Measurements from ENCODE around the gene METTL18.
A peak's percentile ranks its signal among the peaks of the same experiment; 100 is the strongest.

Gene METTL18

DNA sequence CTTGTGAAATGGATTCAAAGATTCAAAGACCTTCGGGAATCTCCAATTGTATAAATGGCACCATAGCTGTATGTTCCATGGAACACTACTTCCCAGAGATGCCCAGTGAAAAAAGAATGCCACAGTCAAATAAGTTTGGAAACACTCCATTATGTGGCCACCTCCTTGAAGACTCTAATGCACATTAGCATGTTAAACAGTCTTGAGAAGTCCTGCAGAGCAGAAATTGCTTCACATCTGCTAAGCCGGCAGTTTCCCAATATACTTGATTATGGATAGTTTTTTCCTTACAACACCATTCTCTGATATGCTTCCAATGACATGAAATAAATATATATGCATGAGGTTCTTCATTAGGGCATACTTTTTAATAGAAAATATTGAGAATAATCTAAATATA lies 48.2 kb downstream of the METTL18 start:
- no peak overlapping the region for H3K27ac Mint-ChIP-seq
- H3K4me1 Mint-ChIP-seq: peaks cover 8% of the 10 kb centered on the region
- TF ChIP-seq, protein P1, sequence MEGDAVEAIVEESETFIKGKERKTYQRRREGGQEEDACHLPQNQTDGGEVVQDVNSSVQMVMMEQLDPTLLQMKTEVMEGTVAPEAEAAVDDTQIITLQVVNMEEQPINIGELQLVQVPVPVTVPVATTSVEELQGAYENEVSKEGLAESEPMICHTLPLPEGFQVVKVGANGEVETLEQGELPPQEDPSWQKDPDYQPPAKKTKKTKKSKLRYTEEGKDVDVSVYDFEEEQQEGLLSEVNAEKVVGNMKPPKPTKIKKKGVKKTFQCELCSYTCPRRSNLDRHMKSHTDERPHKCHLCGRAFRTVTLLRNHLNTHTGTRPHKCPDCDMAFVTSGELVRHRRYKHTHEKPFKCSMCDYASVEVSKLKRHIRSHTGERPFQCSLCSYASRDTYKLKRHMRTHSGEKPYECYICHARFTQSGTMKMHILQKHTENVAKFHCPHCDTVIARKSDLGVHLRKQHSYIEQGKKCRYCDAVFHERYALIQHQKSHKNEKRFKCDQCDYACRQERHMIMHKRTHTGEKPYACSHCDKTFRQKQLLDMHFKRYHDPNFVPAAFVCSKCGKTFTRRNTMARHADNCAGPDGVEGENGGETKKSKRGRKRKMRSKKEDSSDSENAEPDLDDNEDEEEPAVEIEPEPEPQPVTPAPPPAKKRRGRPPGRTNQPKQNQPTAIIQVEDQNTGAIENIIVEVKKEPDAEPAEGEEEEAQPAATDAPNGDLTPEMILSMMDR (IDR thresholded peaks at IDR 0.05; ENCODE audit: unreplicated experiment in 3 of 3): no peak

DNA sequence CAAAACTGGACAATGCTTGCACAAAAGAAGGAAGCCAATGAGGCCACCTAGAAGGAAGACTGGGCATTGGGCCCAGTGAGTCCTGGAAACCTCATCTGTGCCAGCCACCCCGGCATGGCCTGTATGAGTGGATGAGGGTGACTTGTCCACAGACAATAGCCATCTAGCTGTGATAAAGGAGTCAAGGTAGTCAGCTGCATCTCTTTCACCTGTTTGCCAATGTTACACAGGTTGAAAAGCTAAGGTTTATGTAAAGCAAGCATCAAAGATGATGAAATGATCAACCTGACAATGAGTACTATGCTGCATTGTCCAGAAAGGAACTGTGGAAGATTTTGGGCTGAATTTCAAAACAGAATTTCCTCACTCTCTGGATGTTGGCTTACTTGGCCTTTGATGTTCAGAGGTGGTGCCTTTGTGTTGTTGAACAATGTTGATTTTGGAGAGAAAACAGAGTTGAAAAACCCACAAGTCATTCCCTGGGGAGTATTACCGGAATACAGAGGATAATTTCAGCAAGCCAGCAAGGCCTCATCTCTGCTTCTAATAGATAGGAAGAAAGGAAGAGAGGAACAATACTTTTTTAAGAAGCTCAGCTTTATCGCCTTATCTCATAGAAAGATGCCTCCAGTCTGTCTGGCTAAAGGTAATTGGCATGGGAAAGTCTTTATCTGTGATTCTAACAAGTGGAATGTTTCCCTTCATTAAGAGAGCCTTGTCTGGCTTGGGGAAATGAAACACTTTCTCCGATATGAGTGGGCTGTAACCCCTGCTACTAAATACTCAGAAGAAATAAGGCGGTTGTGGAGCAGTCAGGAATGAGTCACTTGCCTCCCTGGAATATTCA lies 49.5 kb downstream of the METTL18 start:
- H3K4me3 Mint-ChIP-seq: no peak overlapping the region
- H3K27me3 Mint-ChIP-seq (ENCODE audit: low read depth): no peaks in the 10 kb centered on the region
- H3K4me1 Mint-ChIP-seq: peaks cover 15% of the 10 kb centered on the region

More for the DNA sequence above, 48.2 kb downstream of the METTL18 start:
- Mint-ChIP-seq H3K36me3 (ENCODE audit: low read depth) (no peaks in the 10 kb centered on the region), H3K4me3 (no peak overlapping the region), H3K9me3 (peaks cover 3% of the 10 kb centered on the region), H3K27me3 (ENCODE audit: low read depth) (no peaks in the 10 kb centered on the region)

More for the DNA sequence above, 49.5 kb downstream of the METTL18 start:
- H3K36me3 Mint-ChIP-seq (ENCODE audit: low read depth): no peaks in the 10 kb centered on the region
- TF ChIP-seq, protein P1 (IDR thresholded peaks at IDR 0.05; ENCODE audit: unreplicated experiment in 3 of 3): no peak
- peaks cover 3% of the 10 kb centered on the region for H3K9me3 Mint-ChIP-seq
- H3K27ac Mint-ChIP-seq: peak overlapping the region in 1 of 3 experiments; percentile 46

All from nephron (organoid).